ENCODE results near the gene STRN3. TPM values are rescaled to one million over a fixed set of nuclear protein-coding genes. Genes with fewer than 3 reads are reported as not detected.

The STRN3 gene
- total and polyA plus RNA-seq, 10 of the 15 experiments (the other 5 are each of a cell fraction or from before 2014, with no cell fraction given), result 7.8 to 27.9 (median 14.1) TPM

GRCh38 chr14:30994681-30995620 lies 31.2 kb downstream of the STRN3 start:
- ChIA-PET POLR2A (interaction anchor here (0.9 to 2.0 kb wide), 2 partner anchors 32 to 34 kb away, joined by 4 to 12 read pairs; partner anchors contain the start of gene STRN3), RAD21 (ENCODE audit: unreplicated experiment) (interaction anchor here (0.7 to 2.0 kb wide), 3 partner anchors 15 to 31 kb away, joined by 3 to 18 read pairs (median 7); partner anchors contain the start of genes AP4S1 and STRN3), SMC1A (ENCODE audit: uncharacterized antibody, unreplicated experiment) (interaction anchor here (0.6 to 1.5 kb wide), 14 partner anchors 8 to 127 kb away, joined by 3 to 8 read pairs (median 3); partner anchors contain the start of gene STRN3), CTCF (interaction anchor here (0.6 to 2.0 kb wide), 12 partner anchors 8 to 743 kb away, joined by 3 to 20 read pairs (median 4); no protein-coding TSS in a partner anchor)
- Histone ChIP-seq H3K9me3 (replicated peaks; ENCODE audit: control insufficient read depth, insufficient read depth, low read length) (peaks cover 8% of the 10 kb centered on the region), H3K4me3 (no peak overlapping the region), H3K79me2 (ENCODE audit: control insufficient read depth, insufficient read depth, low read length) (peaks cover 53% of the 10 kb centered on the region), H3K4me1 (ENCODE audit: control insufficient read depth, insufficient read depth, low read length) (peaks cover 9% of the 10 kb centered on the region; the same call in 1 of the 2 replicates), H4K20me1 (ENCODE audit: control insufficient read depth, insufficient read depth) (peaks cover 5% of the 10 kb centered on the region; the same call in 1 of the 2 replicates), H3K9ac (ENCODE audit: control insufficient read depth, insufficient read depth, low read length) (no peak overlapping the region), H3K27ac (ENCODE audit: control insufficient read depth, insufficient read depth) (peak overlapping the region; percentile 7; the same call in 1 of the 2 replicates), H3K27me3 (replicated peaks in 1 of 2; ENCODE audit: control insufficient read depth in 2 of 2, insufficient read depth in 2 of 2, low read length in 1 of 2) (no peaks in the 10 kb centered on the region), H3K36me3 (ENCODE audit: control insufficient read depth in 2 of 2, insufficient read depth in 2 of 2, low read length in 1 of 2) (0 out of 4 replicates have a peak, but pooled peaks cover 0 to 5% of the 10 kb centered on the region in 2 experiments), H3K4me2 (ENCODE audit: control insufficient read depth, insufficient read depth) (peak overlapping the region; percentile 27; the same call in 1 of the 2 replicates), H2AFZ (ENCODE audit: control insufficient read depth, low read depth, low read length) (no peak overlapping the region)
- no TSS peak for BruUV-seq (replicated peaks)
- WGBS (ENCODE audit: insufficient coverage, insufficient replicate concordance, low lambda C conversion rate, missing lambda C conversion rate), result 0% methylated on average over 4 of the region's 4 CpGs
- in situ Hi-C loops (cut with MboI) (no loop called here), intact Hi-C loops (cut with micrococcal nuclease; ENCODE audit: unreplicated experiment) (no loop called here)
- DNase-seq (ENCODE audit: low read depth, low spot score) (peak; percentile 8), FAIRE-seq (no peak), ATAC-seq (peak; percentile 87)
- TF ChIP-seq E2F4 (IDR thresholded peaks at IDR 0.05; ENCODE audit: low read depth, low read length) (no peak), RUNX3 (IDR thresholded peaks at IDR 0.05; ENCODE audit: low read length) (peak; percentile 74), CREM (IDR thresholded peaks at IDR 0.05; ENCODE audit: low read depth) (0 out of 2 replicates have a peak, but pooled peaks have one; percentile 6), POLR2AphosphoS2 (IDR thresholded peaks at IDR 0.05; ENCODE audit: low read depth, low read length) (no peak), ETV6 (conservative IDR thresholded peaks at IDR 0.05 in 1 of 2, IDR thresholded peaks at IDR 0.05 in 1 of 2; ENCODE audit: borderline replicate concordance in 1 of 2, low read depth in 1 of 2) (no peak), DPF2 (IDR thresholded peaks at IDR 0.05) (peak; percentile 59; the same call in 1 of the 2 replicates), NFIC (IDR thresholded peaks at IDR 0.05; ENCODE audit: low read depth, low read length) (peak; percentile 79), NR2F1 (conservative IDR thresholded peaks at IDR 0.05) (peak; percentile 97), MYC (IDR thresholded peaks at IDR 0.05; ENCODE audit: insufficient read depth, insufficient read length, insufficient replicate concordance, low read length, severe bottlenecking) (no peak)
- TF ChIP-seq, protein P1, sequence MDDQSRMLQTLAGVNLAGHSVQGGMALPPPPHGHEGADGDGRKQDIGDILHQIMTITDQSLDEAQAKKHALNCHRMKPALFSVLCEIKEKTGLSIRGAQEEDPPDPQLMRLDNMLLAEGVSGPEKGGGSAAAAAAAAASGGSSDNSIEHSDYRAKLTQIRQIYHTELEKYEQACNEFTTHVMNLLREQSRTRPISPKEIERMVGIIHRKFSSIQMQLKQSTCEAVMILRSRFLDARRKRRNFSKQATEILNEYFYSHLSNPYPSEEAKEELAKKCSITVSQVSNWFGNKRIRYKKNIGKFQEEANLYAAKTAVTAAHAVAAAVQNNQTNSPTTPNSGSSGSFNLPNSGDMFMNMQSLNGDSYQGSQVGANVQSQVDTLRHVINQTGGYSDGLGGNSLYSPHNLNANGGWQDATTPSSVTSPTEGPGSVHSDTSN (IDR thresholded peaks at IDR 0.05; ENCODE audit: insufficient replicate concordance, low read depth, low read length), result no peak
- TF ChIP-seq, protein P2, sequence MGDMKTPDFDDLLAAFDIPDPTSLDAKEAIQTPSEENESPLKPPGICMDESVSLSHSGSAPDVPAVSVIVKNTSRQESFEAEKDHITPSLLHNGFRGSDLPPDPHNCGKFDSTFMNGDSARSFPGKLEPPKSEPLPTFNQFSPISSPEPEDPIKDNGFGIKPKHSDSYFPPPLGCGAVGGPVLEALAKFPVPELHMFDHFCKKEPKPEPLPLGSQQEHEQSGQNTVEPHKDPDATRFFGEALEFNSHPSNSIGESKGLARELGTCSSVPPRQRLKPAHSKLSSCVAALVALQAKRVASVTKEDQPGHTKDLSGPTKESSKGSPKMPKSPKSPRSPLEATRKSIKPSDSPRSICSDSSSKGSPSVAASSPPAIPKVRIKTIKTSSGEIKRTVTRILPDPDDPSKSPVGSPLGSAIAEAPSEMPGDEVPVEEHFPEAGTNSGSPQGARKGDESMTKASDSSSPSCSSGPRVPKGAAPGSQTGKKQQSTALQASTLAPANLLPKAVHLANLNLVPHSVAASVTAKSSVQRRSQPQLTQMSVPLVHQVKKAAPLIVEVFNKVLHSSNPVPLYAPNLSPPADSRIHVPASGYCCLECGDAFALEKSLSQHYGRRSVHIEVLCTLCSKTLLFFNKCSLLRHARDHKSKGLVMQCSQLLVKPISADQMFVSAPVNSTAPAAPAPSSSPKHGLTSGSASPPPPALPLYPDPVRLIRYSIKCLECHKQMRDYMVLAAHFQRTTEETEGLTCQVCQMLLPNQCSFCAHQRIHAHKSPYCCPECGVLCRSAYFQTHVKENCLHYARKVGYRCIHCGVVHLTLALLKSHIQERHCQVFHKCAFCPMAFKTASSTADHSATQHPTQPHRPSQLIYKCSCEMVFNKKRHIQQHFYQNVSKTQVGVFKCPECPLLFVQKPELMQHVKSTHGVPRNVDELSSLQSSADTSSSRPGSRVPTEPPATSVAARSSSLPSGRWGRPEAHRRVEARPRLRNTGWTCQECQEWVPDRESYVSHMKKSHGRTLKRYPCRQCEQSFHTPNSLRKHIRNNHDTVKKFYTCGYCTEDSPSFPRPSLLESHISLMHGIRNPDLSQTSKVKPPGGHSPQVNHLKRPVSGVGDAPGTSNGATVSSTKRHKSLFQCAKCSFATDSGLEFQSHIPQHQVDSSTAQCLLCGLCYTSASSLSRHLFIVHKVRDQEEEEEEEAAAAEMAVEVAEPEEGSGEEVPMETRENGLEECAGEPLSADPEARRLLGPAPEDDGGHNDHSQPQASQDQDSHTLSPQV (IDR thresholded peaks at IDR 0.05), result no peak
- TF ChIP-seq, protein P3, sequence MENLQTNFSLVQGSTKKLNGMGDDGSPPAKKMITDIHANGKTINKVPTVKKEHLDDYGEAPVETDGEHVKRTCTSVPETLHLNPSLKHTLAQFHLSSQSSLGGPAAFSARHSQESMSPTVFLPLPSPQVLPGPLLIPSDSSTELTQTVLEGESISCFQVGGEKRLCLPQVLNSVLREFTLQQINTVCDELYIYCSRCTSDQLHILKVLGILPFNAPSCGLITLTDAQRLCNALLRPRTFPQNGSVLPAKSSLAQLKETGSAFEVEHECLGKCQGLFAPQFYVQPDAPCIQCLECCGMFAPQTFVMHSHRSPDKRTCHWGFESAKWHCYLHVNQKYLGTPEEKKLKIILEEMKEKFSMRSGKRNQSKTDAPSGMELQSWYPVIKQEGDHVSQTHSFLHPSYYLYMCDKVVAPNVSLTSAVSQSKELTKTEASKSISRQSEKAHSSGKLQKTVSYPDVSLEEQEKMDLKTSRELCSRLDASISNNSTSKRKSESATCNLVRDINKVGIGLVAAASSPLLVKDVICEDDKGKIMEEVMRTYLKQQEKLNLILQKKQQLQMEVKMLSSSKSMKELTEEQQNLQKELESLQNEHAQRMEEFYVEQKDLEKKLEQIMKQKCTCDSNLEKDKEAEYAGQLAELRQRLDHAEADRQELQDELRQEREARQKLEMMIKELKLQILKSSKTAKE (IDR thresholded peaks at IDR 0.05; ENCODE audit: low read depth, poor library complexity, severe bottlenecking), result no peak
